NCI-H446 treated with DMSO at 0.1 percent for 48 hours (cell line): Measurements from ENCODE around the gene SLC47A1.
"Not testable (repeated sequence)": the region's sequence is repeated elsewhere in the genome, so short reads cannot be mapped to it uniquely, and the experiment has no call there.

Experiments used
- DNase-seq: peaks from one replicate; lab custom pipeline; 2025; lab: John Stamatoyannopoulos, UW

SLC47A1 gene

DNA sequence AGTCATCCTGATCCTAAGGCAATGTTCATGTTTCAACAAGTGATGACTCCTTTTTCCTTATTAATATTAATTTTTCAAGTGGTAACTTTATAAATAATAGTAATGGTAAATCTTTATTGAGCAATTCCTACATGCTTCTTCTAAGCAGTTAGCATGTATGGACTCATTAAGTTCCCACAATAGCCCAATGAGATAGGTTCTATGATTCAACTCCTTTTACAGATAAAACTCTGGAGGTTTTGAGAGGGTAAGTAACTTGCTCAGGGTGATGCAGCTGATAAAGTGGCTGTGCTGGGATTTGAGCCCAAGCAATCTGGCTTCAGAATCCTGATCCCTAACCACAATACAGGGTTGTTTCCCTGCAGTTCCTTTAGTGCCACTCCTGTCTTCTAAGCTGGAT, 25.3 kb downstream of the SLC47A1 start:
- DNase-seq: no peak

DNA sequence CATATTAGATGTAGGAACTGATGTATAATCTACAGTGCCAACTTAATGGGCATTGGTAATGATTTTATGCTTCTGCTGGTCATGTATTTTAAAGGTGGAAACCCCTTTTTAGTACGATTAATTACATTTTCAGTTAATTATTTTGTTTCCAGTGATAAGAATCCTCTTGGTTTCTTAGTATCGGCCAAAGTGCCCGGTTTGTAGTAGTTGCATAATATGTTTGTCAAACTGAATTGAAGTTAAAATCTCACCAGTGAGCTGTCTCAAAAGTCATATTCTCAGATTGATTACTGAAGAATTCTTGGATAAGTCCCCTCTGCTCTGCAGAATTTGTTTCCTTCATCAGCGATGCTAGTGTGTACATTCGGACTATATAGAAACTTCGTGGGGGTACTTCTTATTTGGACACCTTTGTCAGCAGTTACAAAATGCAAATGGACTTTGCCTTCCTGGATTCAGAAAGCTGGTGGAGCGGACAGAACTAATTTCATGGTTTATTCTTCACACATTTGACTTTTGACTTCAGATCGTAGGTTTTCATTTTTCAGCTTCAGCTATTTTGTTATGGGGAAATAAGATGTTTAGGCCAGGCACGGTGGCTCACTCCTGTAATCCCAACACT, 28.2 kb downstream of the SLC47A1 start:
- no peak for DNase-seq

DNA sequence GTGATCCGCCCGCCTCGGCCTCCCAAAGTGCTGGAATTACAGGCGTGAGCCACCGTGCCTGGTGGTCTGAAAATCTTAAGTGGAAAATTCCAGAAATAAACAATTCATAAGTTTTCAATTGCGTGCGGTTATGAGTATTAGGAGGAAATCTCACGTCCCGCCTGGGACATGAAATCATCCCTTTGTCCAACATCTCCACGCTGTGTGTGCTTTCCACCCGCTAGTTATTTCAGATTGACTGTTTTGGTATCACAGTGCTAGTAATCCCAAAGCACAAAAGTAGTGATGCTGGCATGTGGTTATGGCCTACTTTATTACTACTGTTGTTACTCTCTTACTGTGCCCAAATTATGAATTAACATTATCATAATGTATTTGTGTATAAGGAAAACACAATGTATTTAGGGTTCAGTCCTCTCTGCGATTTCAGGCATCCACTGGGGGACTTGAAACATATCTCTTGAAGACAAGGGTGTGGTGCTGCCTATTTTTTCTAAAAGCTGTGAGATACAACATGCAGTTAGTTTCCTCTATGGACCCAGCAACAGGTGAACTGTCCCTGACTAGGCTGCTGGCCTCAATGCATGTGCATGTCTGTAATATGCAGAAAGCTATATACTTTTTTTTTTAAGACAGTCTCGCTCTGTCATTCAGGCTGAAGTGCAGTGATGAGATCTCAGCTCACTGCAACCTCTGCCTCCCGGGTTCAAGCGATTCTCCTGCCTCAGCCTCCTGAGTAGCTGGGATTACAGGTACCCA, 32.3 kb downstream of the SLC47A1 start:
- no peak for DNase-seq

DNA sequence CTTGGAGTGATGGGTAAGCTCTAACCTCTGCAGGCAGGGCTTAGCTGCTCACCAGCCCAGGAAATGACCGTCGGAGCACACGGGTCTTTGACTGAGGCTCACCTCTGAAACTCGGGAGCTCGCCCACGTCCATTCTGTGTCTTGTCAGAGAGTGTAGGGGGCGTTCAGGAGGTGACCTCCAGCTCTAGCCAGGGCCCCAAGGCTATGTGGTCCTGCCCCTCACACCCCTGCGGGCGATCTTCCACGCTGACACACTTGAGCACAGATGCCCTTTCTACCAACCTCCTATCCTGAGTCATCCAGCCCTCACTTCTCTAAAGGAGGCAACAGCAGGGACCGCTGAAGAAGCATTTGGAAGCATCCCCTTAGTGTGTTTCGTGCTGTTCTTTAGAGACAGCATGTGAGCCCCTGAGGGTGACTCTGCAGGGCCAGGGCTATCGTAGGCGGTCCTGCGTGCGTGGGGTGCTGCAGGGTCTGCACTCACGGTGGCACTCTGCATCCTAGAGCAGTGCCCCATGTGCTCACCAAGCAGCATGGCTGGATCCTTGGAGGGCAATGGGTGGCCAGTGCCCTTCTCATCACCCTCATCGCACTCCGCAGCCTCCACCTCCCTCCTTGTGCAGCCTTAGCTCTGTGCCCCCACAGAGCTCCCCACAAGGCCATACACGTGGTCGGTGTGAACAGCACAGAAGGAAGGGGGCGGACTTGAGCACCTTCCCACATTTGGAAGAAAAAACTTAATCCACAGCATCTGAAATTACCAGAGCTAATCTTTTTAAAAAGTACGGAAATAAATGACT, 33.8 kb downstream of the SLC47A1 start:
- DNase-seq: no peak

DNA sequence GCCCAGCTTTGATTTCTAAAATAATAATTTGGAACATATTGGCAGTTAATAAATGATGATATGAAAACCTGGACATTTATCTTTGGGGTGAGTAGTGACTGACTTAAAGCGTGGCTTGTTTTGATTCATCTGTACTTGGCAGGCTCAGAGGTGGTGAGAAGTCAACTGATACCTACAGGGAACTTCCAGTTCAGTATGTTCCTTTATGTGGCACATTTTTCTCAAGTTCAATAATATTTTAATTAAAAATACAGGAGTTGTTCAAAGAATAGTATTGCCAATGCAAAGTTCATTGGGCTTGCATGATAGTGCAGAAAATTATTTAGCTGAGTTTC, 34.3 kb downstream of the SLC47A1 start:
- DNase-seq: no peak

DNA sequence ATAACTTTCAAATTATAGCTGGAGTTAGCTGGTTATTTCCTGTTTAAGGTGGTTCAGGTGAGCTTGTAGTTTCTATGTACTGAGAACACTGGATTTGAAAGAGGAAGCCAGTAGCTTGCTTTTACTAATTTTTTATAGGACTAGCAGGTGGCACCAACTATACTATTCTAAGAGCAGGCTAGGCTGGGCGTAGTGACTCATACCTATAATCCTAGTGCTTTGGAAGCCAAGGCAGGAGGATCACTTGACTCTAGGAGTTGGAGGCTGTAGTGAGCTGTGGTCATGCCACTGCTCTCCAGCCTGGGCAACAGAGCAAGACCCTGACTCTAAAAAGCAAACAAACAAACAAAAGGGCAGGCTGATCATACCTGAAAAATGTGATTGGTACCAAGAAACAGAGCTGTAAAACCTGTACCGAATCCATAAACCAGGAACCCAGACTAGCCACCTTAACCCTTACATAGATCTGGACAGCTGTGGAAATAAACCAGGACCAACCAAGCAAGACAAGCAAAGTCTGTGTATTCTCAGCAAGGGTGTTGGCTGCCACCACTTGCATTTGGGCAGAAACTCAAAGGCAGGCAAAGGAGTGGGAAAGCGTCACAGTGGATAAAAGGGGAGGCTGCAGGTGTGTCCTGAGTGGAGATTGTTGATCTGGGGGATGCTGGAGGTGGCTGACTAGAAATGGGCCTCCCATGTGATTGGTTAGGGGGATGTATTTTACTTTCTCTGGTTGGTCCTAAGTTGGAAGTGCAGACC, 36.3 kb downstream of the SLC47A1 start:
- no peak for DNase-seq

DNA sequence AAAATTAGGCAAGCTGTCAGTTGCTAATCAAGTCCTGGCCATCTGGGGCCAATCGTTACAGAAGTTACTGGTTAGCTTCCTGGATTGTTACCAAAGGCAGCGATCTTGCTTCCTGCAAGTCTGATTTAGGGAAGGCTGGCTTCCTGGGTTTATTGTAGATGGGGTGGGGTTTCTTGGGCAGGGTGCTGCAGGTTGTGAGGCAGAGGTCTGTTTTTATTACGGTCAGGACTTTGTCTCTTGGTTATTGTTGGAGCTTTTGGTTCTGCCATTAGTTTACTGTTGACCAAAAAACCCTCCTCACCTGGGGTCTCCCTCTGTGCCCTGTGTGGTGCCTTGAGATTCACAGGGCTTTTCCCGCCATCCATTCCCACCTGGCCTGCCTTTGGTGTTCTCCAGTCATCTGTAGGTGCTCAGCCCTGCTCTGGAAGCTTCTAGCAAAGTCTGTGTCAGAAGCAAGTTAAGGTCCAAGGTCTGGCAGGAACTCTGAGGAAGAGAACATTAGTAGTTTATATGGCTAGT, 36.9 kb downstream of the SLC47A1 start:
- DNase-seq: peak; percentile 28

DNA sequence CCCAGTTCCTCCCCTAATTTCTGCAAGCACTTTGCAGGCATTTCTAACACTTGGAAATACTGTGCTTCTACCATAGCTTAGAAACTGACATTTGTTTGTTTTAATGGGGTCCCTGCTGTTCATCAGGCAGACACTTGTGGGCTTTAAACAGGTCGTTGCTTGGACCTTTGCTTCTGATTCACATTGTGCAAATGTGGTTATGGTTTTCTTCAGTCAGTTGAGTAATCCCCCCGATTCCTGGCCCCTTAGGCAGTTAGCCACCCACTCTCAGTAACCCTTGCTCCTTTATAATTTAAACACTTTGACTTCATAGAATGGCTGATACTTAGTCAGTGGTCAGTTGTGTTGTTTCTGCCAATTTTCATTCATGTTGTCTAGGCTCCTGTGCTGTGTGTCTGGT, 39.4 kb downstream of the SLC47A1 start:
- no peak for DNase-seq

DNA sequence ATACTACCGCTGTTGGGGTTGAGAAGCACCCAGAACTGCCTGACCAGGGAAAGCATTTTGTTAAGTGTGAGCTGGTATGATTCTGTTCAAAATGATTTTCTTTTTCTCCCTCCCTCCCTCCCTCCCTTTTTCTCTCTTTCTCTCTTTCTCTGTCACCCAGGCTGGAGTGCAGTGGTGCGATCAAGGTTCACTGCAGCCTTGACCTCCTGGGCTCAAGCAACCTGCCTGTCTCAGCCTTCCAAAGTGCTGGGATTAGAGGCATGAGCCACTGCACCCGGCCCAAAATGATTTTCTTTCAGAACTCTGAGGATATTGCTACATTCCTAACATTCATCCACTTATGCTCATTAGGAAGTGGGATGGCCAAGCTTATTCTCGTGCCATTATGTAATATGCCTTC, 41.3 kb downstream of the SLC47A1 start:
- DNase-seq: no peak

DNA sequence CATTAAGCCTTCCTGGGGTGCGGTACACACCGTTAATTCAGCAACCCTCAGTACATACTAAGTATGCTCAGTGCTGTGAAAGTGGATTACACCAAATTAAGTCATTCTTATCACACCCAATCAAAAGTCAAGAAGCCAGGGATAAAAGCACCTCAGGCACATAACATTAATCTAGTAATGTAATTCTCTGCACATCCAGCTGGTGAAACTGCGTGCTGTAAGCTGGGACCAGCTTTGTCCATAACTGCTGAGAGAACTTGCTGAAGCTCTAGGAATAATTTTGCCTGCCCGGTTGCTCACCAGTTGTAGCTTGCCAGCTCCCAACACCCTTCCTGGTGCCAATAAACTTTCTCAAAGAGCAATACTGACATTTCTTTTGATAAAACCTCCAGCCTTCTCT, 44.9 kb downstream of the SLC47A1 start:
- DNase-seq: no peak

DNA sequence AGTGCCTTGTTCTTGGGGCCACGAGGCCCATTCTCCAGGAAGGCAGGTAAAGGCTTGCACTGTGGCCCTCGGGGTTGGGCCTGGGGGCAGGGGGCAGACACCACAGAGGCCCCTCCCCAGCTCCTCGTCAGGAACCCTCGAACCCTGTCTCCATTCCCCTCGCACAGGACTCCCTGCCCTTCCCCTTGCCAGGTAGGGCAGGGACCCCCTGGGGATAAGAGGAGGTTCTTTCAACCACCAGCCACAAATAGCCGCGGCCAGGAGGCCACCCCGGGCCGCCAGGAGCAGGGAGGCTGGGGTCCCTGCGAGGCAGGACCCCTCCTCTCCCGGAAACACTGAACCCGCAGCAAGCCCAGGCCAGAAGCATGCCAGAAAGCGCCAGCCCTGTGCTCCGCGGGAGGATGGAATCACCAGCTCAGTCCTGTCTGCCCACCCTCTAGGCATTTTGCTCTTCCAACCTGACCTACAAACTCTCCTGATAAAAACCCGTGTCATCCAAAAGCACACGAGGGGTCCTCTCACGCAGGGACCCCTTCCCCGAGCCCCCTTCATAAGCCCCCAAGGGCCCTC, 45.6 kb downstream of the SLC47A1 start:
- no peak for DNase-seq

DNA sequence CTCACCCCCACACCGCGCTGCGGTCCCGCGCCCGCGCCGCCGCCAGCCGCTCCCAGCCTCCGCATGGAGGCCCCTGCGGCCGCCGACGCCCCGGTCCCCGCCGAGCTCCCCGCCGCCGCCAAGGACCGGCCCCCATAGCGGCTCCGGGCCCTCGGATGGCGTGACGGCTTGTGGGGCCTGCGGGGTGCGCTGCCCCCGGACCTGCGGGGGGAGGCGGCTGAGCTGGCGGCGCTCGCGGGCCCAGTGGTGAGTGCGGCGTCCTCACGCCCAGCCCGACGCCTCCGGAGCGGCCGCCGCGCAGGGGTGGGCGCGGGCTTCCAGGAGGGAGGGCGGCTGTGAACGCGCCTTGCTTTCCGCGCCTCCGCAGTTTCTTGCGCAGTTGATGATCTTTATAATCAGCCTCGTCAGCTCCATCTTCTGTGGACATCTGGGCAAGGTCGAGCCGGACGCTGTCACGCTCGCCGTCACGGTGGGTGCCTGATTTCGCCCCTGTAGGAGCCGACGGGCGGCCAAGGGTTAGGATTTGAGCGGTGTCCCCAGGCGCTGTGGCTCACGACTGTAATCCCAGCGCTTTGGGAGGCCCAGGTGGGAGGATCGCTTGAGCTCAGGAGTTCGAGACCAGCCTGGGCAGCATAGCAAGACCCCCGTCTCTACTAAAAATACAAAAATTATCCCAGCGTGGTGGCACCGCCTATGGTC, 46.4 kb downstream of the SLC47A1 start:
- no peak for DNase-seq

DNA sequence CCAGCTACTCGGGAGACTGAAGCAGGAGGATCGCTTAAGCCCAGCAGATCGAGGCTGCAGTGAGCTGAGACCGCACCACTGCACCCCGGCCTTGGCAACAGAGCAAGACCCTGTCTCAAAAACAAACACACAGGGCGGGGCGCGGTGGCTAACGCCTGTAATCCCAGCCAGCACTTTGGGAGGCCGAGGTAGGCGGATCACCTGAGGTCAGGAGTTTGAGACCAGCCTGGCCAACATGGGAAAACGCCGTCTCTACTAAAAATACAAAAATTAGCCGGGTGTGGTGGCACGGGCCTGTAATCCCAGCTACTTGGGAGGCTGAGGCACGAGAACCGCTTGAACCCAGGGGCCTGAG, 46.9 kb downstream of the SLC47A1 start:
- not testable (repeated sequence) for DNase-seq

DNA sequence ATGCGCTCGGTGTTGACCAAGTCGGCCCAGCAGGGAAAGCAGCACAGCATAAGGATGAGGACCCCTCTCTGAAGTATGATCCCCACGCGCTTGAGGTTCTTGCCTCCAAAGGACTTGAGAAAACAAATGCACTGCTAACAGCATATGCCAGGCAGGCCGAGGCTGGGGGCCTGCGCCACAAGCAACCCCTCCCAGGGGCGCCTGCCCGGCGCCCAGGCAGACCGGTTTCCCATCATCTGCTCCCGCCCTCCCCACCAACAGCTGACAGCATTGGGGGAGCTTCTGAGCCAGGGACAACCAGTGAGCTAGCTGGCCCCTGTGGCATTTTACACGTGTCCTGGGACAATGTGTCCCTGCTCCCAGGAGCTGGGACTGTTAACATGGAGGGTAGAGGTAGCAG, 48.5 kb downstream of the SLC47A1 start:
- DNase-seq: not testable (repeated sequence)

DNA sequence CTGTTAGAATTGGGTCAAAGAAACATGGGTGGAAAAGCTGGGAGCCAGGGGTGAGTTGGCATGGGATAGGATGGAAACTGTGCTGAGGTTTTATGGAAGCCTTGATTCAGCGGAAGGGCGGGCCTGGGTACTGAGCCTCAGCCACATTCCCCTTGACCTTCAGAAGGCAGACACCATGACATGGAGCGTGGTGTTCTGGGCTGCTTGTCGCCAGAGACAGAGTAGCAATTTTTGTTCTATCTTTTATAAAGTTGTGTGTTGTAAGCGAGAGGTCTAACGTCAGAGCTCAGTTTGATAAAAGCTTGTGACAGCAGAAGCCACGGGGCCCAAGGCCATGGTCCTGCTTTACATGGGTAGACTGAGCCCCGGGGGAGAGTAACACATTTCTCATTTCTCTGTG, 50.2 kb downstream of the SLC47A1 start:
- no peak for DNase-seq

DNA sequence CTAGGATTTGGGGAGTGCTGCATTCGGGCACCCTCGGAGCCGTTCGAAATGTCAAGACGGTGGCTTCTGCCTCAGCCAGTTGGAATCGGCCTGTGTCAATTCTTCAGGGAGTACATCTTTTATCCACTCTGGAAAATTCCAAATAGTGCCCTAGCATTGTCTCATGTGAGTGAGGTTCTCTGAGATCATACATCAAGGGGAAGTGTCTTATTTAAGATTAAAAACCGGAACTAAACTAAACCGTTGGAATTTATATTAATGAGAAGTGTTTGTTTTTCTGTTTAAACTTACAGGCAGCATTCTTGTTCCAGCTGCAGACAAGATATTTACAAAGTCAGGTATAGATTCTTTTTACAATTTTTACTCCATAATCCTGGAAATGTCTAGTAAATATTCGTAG, 56.8 kb downstream of the SLC47A1 start:
- no peak for DNase-seq

DNA sequence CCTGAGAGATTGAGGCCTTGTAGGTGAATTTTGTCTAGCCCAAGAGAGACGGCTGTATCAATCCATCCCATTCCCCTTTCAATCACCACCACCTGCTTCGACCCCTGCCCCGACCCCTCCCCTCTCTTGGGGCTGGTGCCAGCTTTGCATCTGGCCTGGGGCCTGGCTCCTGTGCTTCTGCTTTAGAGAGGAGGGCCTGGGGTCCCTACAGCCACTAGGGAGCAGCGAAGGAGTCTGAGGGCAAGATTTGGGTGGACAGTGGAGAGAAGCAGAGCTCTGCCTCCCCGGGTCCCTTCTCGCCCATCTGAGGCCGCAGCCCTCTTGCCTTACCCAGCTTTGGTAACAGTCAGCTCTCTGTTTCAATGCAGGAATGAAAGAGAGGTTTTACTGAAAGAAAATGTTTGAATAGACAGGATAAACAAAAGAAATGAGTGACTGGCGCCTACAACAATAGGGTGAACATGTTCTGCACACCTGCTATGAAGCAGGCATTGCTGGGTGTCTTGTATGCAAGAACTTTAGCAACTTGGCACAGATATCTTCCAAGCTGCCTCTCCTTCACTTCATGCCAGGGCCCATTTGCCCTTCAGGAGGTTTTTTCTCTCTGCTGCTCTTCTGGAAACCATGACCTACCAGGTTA, 57.4 kb downstream of the SLC47A1 start:
- DNase-seq: no peak

DNA sequence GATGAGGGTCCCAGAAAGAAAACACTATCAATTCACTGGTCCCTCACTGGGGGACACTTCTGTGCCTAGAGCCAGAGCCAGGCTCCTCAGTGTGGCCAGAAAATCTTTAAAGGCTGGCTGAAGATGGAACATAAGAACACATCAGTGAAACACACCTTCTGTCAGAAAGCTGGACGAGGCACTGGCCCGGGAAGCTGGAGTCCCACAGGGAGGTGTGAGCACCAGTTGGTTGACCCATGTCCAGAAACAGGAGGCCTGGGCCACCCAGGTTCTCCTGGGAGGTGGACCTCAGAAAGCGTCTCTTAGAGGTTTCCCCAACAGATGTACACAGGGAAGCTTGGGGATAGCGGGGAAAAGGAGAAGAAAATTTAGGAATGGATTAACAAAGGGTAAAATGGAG, 58.7 kb downstream of the SLC47A1 start:
- DNase-seq: no peak

DNA sequence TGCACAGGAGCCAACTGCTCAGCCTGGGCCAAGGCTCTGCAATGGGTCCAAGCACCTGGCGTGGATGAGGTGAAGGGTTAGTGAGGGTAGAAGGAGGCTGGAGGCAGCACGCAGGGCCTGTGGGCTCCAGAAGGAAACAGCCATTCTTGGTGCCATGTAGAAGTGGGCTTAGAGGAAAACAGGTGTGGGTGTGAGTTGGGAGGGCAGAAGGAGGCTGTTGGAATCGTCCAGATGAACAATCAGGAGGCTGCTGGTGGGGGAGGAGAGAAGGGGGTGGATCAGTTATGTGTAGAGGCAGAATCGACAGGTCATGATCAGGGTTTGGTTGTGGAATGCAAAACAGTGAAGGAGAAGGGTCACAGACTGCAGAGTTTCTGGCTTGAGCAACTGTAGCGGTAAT, 63.2 kb downstream of the SLC47A1 start:
- no peak for DNase-seq

DNA sequence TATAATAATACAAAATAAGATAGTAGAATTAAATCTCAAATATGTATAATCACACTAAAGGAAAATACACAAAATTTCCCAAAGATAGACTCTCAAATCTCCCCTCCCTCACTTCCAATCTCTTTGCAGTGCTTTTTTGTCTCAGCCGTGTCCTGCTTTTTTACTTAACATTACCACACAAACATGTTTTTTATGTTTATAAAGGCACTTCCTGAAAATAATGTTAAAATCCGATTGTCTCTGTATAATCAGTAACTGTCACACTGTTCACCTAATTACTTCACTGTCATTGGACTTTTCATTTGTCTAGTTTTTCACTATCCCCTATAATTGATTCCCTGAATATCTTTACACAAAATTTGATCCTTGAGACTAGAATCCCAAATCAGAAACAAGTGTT, 76.7 kb downstream of the SLC47A1 start:
- DNase-seq: no peak

DNA sequence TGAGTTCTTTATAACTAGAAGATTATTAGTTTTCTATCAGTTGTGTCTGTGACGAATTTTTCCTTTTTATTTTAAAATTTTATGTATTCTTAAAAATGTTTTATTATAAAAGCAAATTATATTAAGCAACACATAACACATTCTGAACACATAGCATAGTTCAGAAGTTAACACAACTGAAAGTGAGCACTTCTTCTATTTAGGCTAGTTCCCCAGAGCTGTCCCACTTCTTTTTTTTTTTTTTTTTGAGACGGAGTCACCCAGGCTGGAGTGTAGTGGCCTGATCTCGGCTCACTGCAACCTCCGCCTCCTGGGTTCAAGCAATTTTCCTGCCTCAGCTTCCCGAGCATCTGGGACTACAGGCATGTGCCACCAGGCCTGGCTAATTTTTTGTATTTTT, 77.2 kb downstream of the SLC47A1 start:
- no peak for DNase-seq
